ENCODE measurements around the gene PPP1R12C. TPM values are rescaled to one million over a fixed set of nuclear protein-coding genes. Genes with fewer than 3 reads are reported as not detected.

The PPP1R12C gene
- total RNA-seq, 1 experiment from 2014 or later = 92.3 TPM

- TF ChIP-seq, protein P1, sequence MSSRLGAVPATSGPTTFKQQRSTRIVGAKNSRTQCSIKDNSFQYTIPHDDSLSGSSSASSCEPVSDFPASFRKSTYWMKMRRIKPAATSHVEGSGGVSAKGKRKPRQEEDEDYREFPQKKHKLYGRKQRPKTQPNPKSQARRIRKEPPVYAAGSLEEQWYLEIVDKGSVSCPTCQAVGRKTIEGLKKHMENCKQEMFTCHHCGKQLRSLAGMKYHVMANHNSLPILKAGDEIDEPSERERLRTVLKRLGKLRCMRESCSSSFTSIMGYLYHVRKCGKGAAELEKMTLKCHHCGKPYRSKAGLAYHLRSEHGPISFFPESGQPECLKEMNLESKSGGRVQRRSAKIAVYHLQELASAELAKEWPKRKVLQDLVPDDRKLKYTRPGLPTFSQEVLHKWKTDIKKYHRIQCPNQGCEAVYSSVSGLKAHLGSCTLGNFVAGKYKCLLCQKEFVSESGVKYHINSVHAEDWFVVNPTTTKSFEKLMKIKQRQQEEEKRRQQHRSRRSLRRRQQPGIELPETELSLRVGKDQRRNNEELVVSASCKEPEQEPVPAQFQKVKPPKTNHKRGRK (CRISPR knock-in tag; IDR thresholded peaks at IDR 0.05; ENCODE audit: borderline replicate concordance) = no peak
- TF ChIP-seq TEAD1 (CRISPR knock-in tag; IDR thresholded peaks at IDR 0.05) (peak; percentile 60; the same call in 1 of the 2 replicates), RORB (CRISPR knock-in tag; IDR thresholded peaks at IDR 0.05) (no peak), ZNF281 (CRISPR knock-in tag; IDR thresholded peaks at IDR 0.05) (no peak), FOXJ3 (CRISPR knock-in tag; IDR thresholded peaks at IDR 0.05; ENCODE audit: borderline replicate concordance) (no peak), SP1 (CRISPR knock-in tag; conservative IDR thresholded peaks at IDR 0.05) (0 out of 2 replicates have a peak, but pooled peaks have one; percentile 47), MYBL2 (CRISPR knock-in tag; IDR thresholded peaks at IDR 0.05) (no peak), CBFB (CRISPR knock-in tag; IDR thresholded peaks at IDR 0.05; ENCODE audit: low read depth) (no peak), ZSCAN18 (CRISPR knock-in tag; IDR thresholded peaks at IDR 0.05) (no peak), CREM (CRISPR knock-in tag; IDR thresholded peaks at IDR 0.05) (no peak), TEAD4 (CRISPR knock-in tag; IDR thresholded peaks at IDR 0.05) (0 out of 2 replicates have a peak, but pooled peaks have one; percentile 35), RELA (CRISPR knock-in tag; IDR thresholded peaks at IDR 0.05; ENCODE audit: borderline replicate concordance) (no peak), JAZF1 (CRISPR knock-in tag; IDR thresholded peaks at IDR 0.05) (no peak), E2F1 (CRISPR knock-in tag; IDR thresholded peaks at IDR 0.05) (no peak), GABPB1 (CRISPR knock-in tag; IDR thresholded peaks at IDR 0.05) (no peak), ZNF138 (CRISPR knock-in tag; conservative IDR thresholded peaks at IDR 0.05) (no peak)
- TF ChIP-seq, protein P2, sequence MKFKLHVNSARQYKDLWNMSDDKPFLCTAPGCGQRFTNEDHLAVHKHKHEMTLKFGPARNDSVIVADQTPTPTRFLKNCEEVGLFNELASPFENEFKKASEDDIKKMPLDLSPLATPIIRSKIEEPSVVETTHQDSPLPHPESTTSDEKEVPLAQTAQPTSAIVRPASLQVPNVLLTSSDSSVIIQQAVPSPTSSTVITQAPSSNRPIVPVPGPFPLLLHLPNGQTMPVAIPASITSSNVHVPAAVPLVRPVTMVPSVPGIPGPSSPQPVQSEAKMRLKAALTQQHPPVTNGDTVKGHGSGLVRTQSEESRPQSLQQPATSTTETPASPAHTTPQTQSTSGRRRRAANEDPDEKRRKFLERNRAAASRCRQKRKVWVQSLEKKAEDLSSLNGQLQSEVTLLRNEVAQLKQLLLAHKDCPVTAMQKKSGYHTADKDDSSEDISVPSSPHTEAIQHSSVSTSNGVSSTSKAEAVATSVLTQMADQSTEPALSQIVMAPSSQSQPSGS (CRISPR knock-in tag; IDR thresholded peaks at IDR 0.05; ENCODE audit: borderline replicate concordance, low read depth) = no peak
- TF ChIP-seq, protein P3, sequence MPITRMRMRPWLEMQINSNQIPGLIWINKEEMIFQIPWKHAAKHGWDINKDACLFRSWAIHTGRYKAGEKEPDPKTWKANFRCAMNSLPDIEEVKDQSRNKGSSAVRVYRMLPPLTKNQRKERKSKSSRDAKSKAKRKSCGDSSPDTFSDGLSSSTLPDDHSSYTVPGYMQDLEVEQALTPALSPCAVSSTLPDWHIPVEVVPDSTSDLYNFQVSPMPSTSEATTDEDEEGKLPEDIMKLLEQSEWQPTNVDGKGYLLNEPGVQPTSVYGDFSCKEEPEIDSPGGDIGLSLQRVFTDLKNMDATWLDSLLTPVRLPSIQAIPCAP (CRISPR knock-in tag; IDR thresholded peaks at IDR 0.05) = no peak
- TF ChIP-seq, protein P4, sequence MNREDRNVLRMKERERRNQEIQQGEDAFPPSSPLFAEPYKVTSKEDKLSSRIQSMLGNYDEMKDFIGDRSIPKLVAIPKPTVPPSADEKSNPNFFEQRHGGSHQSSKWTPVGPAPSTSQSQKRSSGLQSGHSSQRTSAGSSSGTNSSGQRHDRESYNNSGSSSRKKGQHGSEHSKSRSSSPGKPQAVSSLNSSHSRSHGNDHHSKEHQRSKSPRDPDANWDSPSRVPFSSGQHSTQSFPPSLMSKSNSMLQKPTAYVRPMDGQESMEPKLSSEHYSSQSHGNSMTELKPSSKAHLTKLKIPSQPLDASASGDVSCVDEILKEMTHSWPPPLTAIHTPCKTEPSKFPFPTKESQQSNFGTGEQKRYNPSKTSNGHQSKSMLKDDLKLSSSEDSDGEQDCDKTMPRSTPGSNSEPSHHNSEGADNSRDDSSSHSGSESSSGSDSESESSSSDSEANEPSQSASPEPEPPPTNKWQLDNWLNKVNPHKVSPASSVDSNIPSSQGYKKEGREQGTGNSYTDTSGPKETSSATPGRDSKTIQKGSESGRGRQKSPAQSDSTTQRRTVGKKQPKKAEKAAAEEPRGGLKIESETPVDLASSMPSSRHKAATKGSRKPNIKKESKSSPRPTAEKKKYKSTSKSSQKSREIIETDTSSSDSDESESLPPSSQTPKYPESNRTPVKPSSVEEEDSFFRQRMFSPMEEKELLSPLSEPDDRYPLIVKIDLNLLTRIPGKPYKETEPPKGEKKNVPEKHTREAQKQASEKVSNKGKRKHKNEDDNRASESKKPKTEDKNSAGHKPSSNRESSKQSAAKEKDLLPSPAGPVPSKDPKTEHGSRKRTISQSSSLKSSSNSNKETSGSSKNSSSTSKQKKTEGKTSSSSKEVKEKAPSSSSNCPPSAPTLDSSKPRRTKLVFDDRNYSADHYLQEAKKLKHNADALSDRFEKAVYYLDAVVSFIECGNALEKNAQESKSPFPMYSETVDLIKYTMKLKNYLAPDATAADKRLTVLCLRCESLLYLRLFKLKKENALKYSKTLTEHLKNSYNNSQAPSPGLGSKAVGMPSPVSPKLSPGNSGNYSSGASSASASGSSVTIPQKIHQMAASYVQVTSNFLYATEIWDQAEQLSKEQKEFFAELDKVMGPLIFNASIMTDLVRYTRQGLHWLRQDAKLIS (CRISPR knock-in tag; IDR thresholded peaks at IDR 0.05; ENCODE audit: borderline replicate concordance) = no peak
- TF ChIP-seq, protein P5, sequence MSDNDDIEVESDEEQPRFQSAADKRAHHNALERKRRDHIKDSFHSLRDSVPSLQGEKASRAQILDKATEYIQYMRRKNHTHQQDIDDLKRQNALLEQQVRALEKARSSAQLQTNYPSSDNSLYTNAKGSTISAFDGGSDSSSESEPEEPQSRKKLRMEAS (CRISPR knock-in tag; IDR thresholded peaks at IDR 0.05) = no peak
Observed at GRCh38 chr19:55075371-55075998, 42.0 kb downstream of the PPP1R12C start, which contains the start of gene EPS8L1 (continued).

All from WTC11 (cell line).